ENCODE results near the gene LRRK1.

- TF ChIP-seq, protein P1, sequence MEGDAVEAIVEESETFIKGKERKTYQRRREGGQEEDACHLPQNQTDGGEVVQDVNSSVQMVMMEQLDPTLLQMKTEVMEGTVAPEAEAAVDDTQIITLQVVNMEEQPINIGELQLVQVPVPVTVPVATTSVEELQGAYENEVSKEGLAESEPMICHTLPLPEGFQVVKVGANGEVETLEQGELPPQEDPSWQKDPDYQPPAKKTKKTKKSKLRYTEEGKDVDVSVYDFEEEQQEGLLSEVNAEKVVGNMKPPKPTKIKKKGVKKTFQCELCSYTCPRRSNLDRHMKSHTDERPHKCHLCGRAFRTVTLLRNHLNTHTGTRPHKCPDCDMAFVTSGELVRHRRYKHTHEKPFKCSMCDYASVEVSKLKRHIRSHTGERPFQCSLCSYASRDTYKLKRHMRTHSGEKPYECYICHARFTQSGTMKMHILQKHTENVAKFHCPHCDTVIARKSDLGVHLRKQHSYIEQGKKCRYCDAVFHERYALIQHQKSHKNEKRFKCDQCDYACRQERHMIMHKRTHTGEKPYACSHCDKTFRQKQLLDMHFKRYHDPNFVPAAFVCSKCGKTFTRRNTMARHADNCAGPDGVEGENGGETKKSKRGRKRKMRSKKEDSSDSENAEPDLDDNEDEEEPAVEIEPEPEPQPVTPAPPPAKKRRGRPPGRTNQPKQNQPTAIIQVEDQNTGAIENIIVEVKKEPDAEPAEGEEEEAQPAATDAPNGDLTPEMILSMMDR (IDR thresholded peaks at IDR 0.05): no peak
- TF ChIP-seq EP300 (IDR thresholded peaks at IDR 0.05) (no peak), POLR2AphosphoS5 (IDR thresholded peaks at IDR 0.05) (no peak), POLR2A (IDR thresholded peaks at IDR 0.05) (no peak)
These were observed 100.3 kb downstream of the LRRK1 start for GRCh38 chr15:101019366-101019896.

All from gastroesophageal sphincter (tissue), 3 donors.